ENCODE results near the gene LSAMP. TPM values are rescaled to one million over a fixed set of nuclear protein-coding genes. Genes with fewer than 3 reads are reported as not detected.

LSAMP gene
- total RNA-seq, 1 donor from 2014 or later: not detected

- no peak for DNase-seq
These were observed 283.4 kb downstream of the LSAMP start for GRCh38 chr3:116161575-116162525.

GRCh38 chr3:116160594-116160993, 284.7 kb downstream of the LSAMP start:
- no peak for DNase-seq

- DNase-seq: no peak
These were observed 289.4 kb downstream of the LSAMP start for GRCh38 chr3:116155841-116156240.

- DNase-seq: no peak
These were observed 290.9 kb downstream of the LSAMP start for GRCh38 chr3:116154389-116154788.

- no peak for DNase-seq
These were observed 292.1 kb downstream of the LSAMP start for GRCh38 chr3:116153174-116153573.

- DNase-seq: no peak
These were observed 294.6 kb downstream of the LSAMP start for GRCh38 chr3:116150655-116151167.

- no peak for DNase-seq
These were observed 296.1 kb downstream of the LSAMP start for GRCh38 chr3:116148881-116149851.

GRCh38 chr3:116145613-116146012, 299.7 kb downstream of the LSAMP start:
- DNase-seq: no peak

GRCh38 chr3:116141724-116142123, 303.6 kb downstream of the LSAMP start:
- no peak for DNase-seq

GRCh38 chr3:116140100-116140689, 305.1 kb downstream of the LSAMP start:
- peak; percentile 1 for DNase-seq

GRCh38 chr3:116139641-116140040, 305.6 kb downstream of the LSAMP start:
- no peak for DNase-seq

GRCh38 chr3:116135457-116136085, 309.7 kb downstream of the LSAMP start:
- no peak for DNase-seq

GRCh38 chr3:116129187-116129946, 315.9 kb downstream of the LSAMP start:
- no peak for DNase-seq

GRCh38 chr3:116127464-116127863, 317.8 kb downstream of the LSAMP start:
- DNase-seq: no peak

GRCh38 chr3:116124166-116124565, 321.1 kb downstream of the LSAMP start:
- no peak for DNase-seq

- no peak for DNase-seq
These were observed 326.7 kb downstream of the LSAMP start for GRCh38 chr3:116118475-116119169.

GRCh38 chr3:116114586-116114985, 330.7 kb downstream of the LSAMP start:
- no peak for DNase-seq

GRCh38 chr3:116112696-116113095, 332.6 kb downstream of the LSAMP start:
- DNase-seq: no peak

GRCh38 chr3:116111765-116112164, 333.5 kb downstream of the LSAMP start:
- DNase-seq: no peak

- DNase-seq: no peak
These were observed 341.3 kb downstream of the LSAMP start for GRCh38 chr3:116103868-116104530.

All from dermis blood vessel endothelial cell (primary cell).